HG02938 (cell line): ENCODE data around the gene MIER2.

Experiments used
- ATAC-seq: cut with Tn5 transposase; IDR thresholded peaks from one replicate; pipeline ENCODE4 v1.9.1; 2021; ENCODE audit warnings: mild to moderate bottlenecking, moderate library complexity; ENCODE audit not compliant: unreplicated experiment

The MIER2 gene

DNA sequence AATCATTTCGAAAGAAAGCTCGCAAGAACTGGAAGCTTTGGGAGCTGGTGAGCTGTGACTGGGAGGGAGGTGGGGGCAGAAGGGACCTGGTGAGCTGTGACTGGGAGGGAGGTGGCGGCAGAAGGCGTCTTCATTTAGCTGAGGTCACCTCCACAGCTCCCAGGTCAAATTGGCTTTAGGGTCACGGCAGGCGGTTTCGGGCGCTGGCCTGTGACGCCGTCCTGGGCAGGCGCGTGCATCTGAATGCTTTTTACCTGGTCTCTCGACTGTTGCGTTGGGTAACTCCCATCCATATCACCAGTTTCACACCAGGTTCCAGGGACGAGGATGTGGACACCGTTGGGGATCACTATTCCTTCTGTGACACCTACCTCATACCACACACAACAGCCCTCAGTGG lies 35.2 kb upstream of the MIER2 start:
- no peak for ATAC-seq

- no peak for ATAC-seq
Observed at GRCh38 chr19:378706-379105, 34.1 kb upstream of the MIER2 start.

DNA sequence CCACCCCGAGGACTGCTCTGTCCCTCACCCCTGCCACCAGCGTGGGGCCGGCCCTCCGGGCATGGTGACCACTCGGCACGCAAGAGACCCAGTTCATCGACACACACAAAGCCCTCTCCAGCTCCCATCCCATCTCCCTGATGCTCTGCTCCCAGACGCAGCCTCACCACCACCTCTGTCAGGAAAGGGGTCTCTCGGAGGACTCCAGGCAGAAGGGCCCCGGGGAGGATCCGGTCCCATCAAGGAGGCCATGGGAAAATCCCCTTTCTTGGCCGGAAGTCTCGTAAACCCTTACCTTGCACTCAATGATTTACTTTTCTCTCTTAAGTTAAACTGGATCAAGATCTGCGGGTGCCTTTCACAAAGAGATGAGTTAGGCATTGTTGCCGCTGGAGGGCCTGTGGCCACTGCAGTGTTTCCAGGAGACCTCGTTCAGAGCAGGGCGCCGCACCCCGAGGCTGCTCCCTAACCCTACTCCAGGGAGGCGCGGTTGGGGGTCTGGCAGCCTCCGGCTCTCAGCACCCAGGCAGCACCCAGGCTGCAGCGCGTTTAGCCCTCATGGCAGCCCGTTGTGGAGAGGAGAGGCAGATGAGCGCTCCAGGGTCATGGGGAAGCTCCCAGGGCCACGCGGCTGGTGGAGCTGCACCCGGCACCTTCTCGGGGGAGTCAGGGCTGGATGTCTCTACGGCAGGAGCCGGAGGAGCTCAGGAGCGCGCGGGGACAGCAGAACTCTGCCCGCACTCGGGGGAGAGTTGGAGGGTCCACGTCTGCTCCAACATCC lies 33.4 kb upstream of the MIER2 start:
- ATAC-seq: no peak

DNA sequence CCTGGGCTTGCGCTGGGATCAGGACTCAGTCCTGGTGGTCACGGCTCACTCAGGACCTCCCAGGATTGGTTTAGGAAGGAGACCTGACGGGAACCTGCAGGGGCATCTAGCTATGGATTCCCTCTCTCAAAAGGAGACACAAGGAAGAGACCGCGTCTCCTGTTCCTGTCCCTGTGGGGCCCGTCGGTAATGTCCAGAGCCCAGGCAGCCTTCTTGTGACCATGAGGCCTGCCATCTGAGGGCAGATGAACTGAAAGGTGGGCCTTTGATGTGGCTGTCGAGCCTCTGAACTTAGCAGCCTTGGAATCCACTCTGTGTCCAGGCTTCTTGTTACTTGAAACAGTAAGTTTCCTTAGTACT lies 31.5 kb upstream of the MIER2 start:
- ATAC-seq: no peak

- no peak for ATAC-seq
Observed at GRCh38 chr19:375395-376110, 31.0 kb upstream of the MIER2 start.

- ATAC-seq: no peak
Observed at GRCh38 chr19:374886-375235, 30.3 kb upstream of the MIER2 start.

- ATAC-seq: no peak
Observed at GRCh38 chr19:374183-374885, 29.7 kb upstream of the MIER2 start.

DNA sequence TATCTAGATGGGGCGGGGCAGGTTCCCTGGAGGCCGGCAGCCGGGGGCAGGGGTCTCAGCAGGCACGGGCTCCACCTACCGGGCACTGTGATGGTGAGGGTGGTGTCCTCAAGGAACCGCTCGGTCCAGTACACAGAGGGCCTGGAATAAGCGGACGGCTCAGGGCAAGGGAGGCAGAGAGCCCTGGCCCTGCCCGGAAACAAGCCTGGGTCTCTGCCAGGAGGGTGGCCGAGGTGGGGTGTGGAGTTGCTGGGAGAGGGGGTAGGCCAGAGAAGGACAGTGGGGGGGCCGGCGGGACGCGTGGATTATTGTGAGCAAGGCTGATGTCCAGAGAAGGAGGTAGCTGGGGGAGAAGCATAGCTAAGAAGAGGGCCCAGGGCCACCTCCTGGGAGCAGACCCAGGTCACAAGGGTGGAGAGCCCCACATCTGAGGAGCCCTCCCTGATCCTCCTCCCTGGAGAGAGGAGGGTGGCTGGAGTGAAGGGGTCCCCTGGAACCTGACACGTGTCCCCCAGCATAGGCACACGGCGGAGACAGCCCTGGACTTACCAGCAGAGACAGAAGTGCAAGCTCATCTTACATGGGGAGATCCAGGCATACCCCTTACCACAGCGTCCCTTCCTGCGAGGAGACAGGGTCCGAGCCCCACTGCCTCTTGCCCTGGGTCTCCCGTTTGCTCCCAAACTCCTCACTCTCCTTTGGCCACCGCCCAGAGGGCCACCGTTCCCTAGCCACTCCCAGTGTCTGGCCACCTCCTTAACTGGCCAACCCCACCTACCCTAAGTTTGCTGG lies 29.0 kb upstream of the MIER2 start:
- ATAC-seq: no peak

DNA sequence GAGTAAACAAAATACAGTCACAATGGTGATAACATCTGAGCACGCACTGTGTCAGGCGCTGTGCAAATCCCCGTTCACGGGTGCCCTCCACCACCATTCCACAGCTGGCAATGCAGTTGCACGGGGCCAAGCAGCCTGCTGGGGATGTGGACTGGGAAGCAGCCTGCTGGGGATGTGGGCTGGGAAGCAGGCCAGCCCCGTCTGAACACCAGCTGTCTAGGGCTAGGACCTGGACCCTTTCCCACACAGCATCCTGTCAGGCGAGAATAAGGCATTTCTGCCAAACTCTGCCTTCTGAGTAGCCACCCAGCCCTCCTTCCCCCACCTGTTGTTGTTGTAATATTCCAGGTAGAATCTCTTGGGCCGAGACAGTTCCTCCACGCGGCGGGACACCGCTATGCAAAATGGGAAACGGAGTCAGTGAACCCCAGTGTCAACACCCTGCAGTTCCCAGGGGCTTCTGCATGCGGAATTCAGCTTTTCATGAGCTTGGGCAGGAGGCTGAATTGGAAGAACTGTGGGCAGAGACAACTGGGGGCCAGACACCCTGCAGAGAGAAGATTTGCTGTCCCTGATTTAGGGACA lies 27.8 kb upstream of the MIER2 start:
- no peak for ATAC-seq

- ATAC-seq: no peak
Observed at GRCh38 chr19:371501-372168, 27.0 kb upstream of the MIER2 start.

- ATAC-seq: no peak
Observed at GRCh38 chr19:370641-371330, 26.2 kb upstream of the MIER2 start.

- ATAC-seq: no peak
Observed at GRCh38 chr19:369876-370275, 25.3 kb upstream of the MIER2 start.

- no peak for ATAC-seq
Observed at GRCh38 chr19:369256-369655, 24.7 kb upstream of the MIER2 start.

GRCh38 chr19:368630-369024 lies 24.0 kb upstream of the MIER2 start:
- no peak for ATAC-seq

GRCh38 chr19:367963-368629 lies 23.5 kb upstream of the MIER2 start:
- ATAC-seq: no peak

- no peak for ATAC-seq
Observed at GRCh38 chr19:367561-367960, 23.0 kb upstream of the MIER2 start.

DNA sequence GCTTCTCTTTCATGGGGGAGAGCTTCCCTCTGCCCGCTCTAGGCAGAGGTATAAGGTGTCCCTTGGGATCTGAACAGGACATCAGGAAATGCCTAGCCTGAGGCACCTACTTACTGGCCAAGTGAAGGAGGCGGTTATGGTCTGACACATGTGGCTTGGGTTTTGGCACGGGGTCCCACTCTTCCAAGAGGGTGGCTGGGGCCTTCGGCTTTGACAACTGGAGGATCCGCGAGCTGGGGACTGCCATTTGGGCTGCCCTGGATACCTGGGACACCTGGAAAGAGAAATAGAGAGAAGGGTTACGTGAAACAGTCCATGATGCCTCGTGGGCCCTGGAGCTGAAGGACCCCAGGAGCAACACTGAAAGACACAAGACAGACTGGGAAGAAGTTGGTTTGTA lies 22.4 kb upstream of the MIER2 start:
- no peak for ATAC-seq

DNA sequence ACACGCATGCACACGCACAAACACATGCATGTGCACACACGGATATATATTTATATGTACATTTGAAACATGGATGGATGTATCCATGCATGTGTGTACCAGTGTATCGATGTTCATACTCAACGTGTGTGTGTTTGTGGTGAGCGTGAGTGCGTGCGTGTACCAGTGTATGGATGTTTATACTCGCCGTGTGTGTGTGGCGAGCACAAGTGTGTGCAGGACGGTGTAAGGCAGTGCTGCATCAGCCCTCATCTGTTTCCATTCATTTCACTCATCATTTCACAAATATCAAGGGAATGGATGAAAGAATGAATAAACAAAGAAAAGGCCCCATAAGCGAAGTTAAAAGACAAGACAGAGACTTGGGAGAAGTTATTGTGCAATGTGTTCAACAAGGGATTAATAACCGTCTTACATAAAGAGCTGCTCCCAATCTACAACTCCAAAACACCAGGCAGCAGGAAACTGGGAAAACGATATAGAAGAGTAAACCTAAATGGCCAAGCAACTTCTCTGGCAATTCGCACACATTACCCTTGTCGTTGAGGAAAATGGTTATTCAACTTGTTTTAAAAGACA lies 21.7 kb upstream of the MIER2 start:
- no peak for ATAC-seq
